ENCODE data around the gene GLP1R.

The GLP1R gene

GRCh38 chr6:39021041-39021440 is 27.5 kb upstream of the GLP1R start:
- Histone ChIP-seq H3K4me3 (ENCODE audit: low read length, poor library complexity, severe bottlenecking) (no peak overlapping the region), H3K27me3 (ENCODE audit: insufficient read depth, low read length, poor library complexity, severe bottlenecking) (no peaks in the 10 kb centered on the region), H3K36me3 (ENCODE audit: insufficient read depth, low read length) (no peaks in the 10 kb centered on the region), H3K9me3 (ENCODE audit: insufficient read depth, low read depth, low read length) (no peaks in the 10 kb centered on the region), H3K4me2 (ENCODE audit: low read depth, low read length, poor library complexity, severe bottlenecking) (no peak overlapping the region), H3F3A (ENCODE audit: low read depth) (no peaks in the 10 kb centered on the region), H3K79me2 (ENCODE audit: insufficient read depth, low read length) (no peaks in the 10 kb centered on the region), H3K4me1 (ENCODE audit: insufficient read depth, low read length, poor library complexity, severe bottlenecking) (no peaks in the 10 kb centered on the region), H2AFZ (ENCODE audit: low read length) (no peak overlapping the region), H3K9me2 (replicated peaks; ENCODE audit: low read depth, low read length) (no peaks in the 10 kb centered on the region), H3K9ac (ENCODE audit: low read depth, low read length, poor library complexity, severe bottlenecking) (no peak overlapping the region), H4K20me1 (ENCODE audit: insufficient read depth, low read length, poor library complexity, severe bottlenecking) (no peaks in the 10 kb centered on the region)
- TF ChIP-seq CTCF (conservative IDR thresholded peaks at IDR 0.05; ENCODE audit: low read length) (no peak), EZH2phosphoT487 (IDR thresholded peaks at IDR 0.05; ENCODE audit: borderline replicate concordance) (no peak)

GRCh38 chr6:39021779-39022178 is 26.8 kb upstream of the GLP1R start:
- H3K79me2 ChIP-seq (ENCODE audit: insufficient read depth, low read length): no peaks in the 10 kb centered on the region
- peaks cover 7% of the 10 kb centered on the region for H3K4me1 ChIP-seq (ENCODE audit: insufficient read depth, low read length, poor library complexity, severe bottlenecking)
- no peak overlapping the region for H2AFZ ChIP-seq (ENCODE audit: low read length)
- H3K9me3 ChIP-seq (ENCODE audit: insufficient read depth, low read depth, low read length): no peaks in the 10 kb centered on the region
- no peaks in the 10 kb centered on the region for H3F3A ChIP-seq (ENCODE audit: low read depth)
- H3K9me2 ChIP-seq (replicated peaks; ENCODE audit: low read depth, low read length): no peaks in the 10 kb centered on the region
- H3K36me3 ChIP-seq (ENCODE audit: insufficient read depth, low read length): no peaks in the 10 kb centered on the region
- TF ChIP-seq CTCF (conservative IDR thresholded peaks at IDR 0.05; ENCODE audit: low read length) (no peak), EZH2phosphoT487 (IDR thresholded peaks at IDR 0.05; ENCODE audit: borderline replicate concordance) (no peak)
- no peak overlapping the region for H3K4me3 ChIP-seq (ENCODE audit: low read length, poor library complexity, severe bottlenecking)
- H4K20me1 ChIP-seq (ENCODE audit: insufficient read depth, low read length, poor library complexity, severe bottlenecking): no peaks in the 10 kb centered on the region
- no peak overlapping the region for H3K9ac ChIP-seq (ENCODE audit: low read depth, low read length, poor library complexity, severe bottlenecking)
- no peaks in the 10 kb centered on the region for H3K27me3 ChIP-seq (ENCODE audit: insufficient read depth, low read length, poor library complexity, severe bottlenecking)
- no peak overlapping the region for H3K4me2 ChIP-seq (ENCODE audit: low read depth, low read length, poor library complexity, severe bottlenecking)

GRCh38 chr6:39026175-39026574 is 22.4 kb upstream of the GLP1R start:
- no peak overlapping the region for H2AFZ ChIP-seq (ENCODE audit: low read length)
- H3K9me2 ChIP-seq (replicated peaks; ENCODE audit: low read depth, low read length): no peaks in the 10 kb centered on the region
- no peaks in the 10 kb centered on the region for H3K9me3 ChIP-seq (ENCODE audit: insufficient read depth, low read depth, low read length)
- no peak for TF ChIP-seq CTCF (conservative IDR thresholded peaks at IDR 0.05; ENCODE audit: low read length)
- no peak for TF ChIP-seq EZH2phosphoT487 (IDR thresholded peaks at IDR 0.05; ENCODE audit: borderline replicate concordance)
- no peaks in the 10 kb centered on the region for H3K27me3 ChIP-seq (ENCODE audit: insufficient read depth, low read length, poor library complexity, severe bottlenecking)
- H3K4me3 ChIP-seq (ENCODE audit: low read length, poor library complexity, severe bottlenecking): no peak overlapping the region
- no peak overlapping the region for H3K4me2 ChIP-seq (ENCODE audit: low read depth, low read length, poor library complexity, severe bottlenecking)
- no peak overlapping the region for H3K9ac ChIP-seq (ENCODE audit: low read depth, low read length, poor library complexity, severe bottlenecking)
- H3K4me1 ChIP-seq (ENCODE audit: insufficient read depth, low read length, poor library complexity, severe bottlenecking): peaks cover 7% of the 10 kb centered on the region
- H3K79me2 ChIP-seq (ENCODE audit: insufficient read depth, low read length): no peaks in the 10 kb centered on the region
- H3F3A ChIP-seq (ENCODE audit: low read depth): no peaks in the 10 kb centered on the region
- no peaks in the 10 kb centered on the region for H3K36me3 ChIP-seq (ENCODE audit: insufficient read depth, low read length)
- no peaks in the 10 kb centered on the region for H4K20me1 ChIP-seq (ENCODE audit: insufficient read depth, low read length, poor library complexity, severe bottlenecking)

Measured in Loucy (cell line).